Breast epithelium (tissue), 3 donors: Measurements from ENCODE around the gene BCL2A1.

ENCODE experiments used
- POLR2A ChIP-seq: fragments of 450-650 bp; IDR thresholded peaks from one replicate; pipeline ENCODE4 v1.6.1; 2016; ENCODE audit warnings: antibody characterized with exemption, mild to moderate bottlenecking, moderate library complexity
- POLR2AphosphoS5 ChIP-seq, 3 donors: sonication (generic); formaldehyde crosslinking; IDR thresholded peaks; one replicate each; pipeline ENCODE4 v1.6.1; 2017; ENCODE audit warnings: antibody characterized with exemption in 3 of 3
- TF ChIP-seq, protein P1 (sequence below), 3 donors: fragments of 450-650 bp; IDR thresholded peaks; one replicate each; pipeline ENCODE4 v1.5.1; 2016 to 2017; ENCODE audit warnings: antibody characterized with exemption in 3 of 3, mild to moderate bottlenecking in 3 of 3, moderate library complexity in 3 of 3

DNA sequence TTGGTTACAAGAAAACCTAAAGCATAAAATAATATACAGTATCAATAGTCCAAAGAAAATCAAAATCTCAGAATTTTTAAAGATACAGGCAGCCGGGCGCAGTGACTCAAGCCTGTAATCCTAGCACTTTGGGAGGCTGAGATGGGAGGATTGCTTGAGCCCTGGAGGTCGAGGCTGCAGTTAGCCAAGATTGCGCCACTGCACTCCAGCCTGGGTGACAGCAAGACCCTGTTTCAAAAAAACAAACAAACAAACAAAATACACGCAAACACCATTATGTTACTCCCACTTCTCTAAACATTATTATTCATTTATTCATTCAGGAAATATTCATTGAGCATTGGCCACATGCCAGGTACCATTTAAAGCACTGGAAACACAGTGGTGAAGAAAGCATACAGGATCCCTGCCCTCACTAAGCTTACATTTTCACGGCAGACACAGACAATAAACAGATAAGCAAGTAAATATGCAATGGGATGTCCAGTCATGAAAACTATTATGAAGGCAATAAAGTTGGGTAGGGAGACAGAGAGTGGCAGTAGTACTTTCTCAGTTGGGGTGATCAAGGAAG, 6.7 kb downstream of the BCL2A1 start:
- TF ChIP-seq POLR2A = no peak
- TF ChIP-seq, protein P1, sequence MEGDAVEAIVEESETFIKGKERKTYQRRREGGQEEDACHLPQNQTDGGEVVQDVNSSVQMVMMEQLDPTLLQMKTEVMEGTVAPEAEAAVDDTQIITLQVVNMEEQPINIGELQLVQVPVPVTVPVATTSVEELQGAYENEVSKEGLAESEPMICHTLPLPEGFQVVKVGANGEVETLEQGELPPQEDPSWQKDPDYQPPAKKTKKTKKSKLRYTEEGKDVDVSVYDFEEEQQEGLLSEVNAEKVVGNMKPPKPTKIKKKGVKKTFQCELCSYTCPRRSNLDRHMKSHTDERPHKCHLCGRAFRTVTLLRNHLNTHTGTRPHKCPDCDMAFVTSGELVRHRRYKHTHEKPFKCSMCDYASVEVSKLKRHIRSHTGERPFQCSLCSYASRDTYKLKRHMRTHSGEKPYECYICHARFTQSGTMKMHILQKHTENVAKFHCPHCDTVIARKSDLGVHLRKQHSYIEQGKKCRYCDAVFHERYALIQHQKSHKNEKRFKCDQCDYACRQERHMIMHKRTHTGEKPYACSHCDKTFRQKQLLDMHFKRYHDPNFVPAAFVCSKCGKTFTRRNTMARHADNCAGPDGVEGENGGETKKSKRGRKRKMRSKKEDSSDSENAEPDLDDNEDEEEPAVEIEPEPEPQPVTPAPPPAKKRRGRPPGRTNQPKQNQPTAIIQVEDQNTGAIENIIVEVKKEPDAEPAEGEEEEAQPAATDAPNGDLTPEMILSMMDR (IDR thresholded peaks at IDR 0.05) = no peak
- TF ChIP-seq POLR2AphosphoS5 (IDR thresholded peaks at IDR 0.05) = no peak
